ENCODE data around the gene DCPS.

Gene DCPS

GRCh38 chr11:126337126-126337473 is 33.2 kb downstream of the DCPS start:
- Histone ChIP-seq H3K27ac (ENCODE audit: low read depth, low read length, poor library complexity, severe bottlenecking) (no peak overlapping the region), H3K36me3 (ENCODE audit: insufficient read depth, low read length) (peaks cover 59% of the 10 kb centered on the region), H4K20me1 (ENCODE audit: insufficient read depth, low read length) (no peaks in the 10 kb centered on the region), H3K4me1 (ENCODE audit: insufficient read depth, low read length, severe bottlenecking) (no peaks in the 10 kb centered on the region), H3F3A (ENCODE audit: insufficient read depth, low read length) (no peaks in the 10 kb centered on the region), H3K9me3 (ENCODE audit: low read length) (no peaks in the 10 kb centered on the region), H3K9me2 (ENCODE audit: low read depth, low read length) (no peaks in the 10 kb centered on the region), H2AFZ (ENCODE audit: low read length) (no peak overlapping the region), H3K4me3 (ENCODE audit: low read depth, low read length, poor library complexity, severe bottlenecking) (no peak overlapping the region), H3K4me2 (ENCODE audit: low read length) (no peak overlapping the region), H3K9ac (ENCODE audit: low read length) (no peak overlapping the region), H3K27me3 (ENCODE audit: insufficient read depth, low read length) (no peaks in the 10 kb centered on the region), H3K79me2 (ENCODE audit: insufficient read depth, low read length) (no peaks in the 10 kb centered on the region)
- TF ChIP-seq EZH2 (IDR thresholded peaks at IDR 0.05; ENCODE audit: borderline replicate concordance, low read length) (no peak), CTCF (IDR thresholded peaks at IDR 0.05; ENCODE audit: low read length) (no peak)

GRCh38 chr11:126337474-126338241 is 33.8 kb downstream of the DCPS start:
- Histone ChIP-seq H2AFZ (ENCODE audit: low read length) (no peak overlapping the region), H3K9me2 (ENCODE audit: low read depth, low read length) (no peaks in the 10 kb centered on the region), H3K79me2 (ENCODE audit: insufficient read depth, low read length) (no peaks in the 10 kb centered on the region), H3F3A (ENCODE audit: insufficient read depth, low read length) (no peaks in the 10 kb centered on the region), H3K4me3 (ENCODE audit: low read depth, low read length, poor library complexity, severe bottlenecking) (no peak overlapping the region), H3K4me1 (ENCODE audit: insufficient read depth, low read length, severe bottlenecking) (no peaks in the 10 kb centered on the region), H3K9me3 (ENCODE audit: low read length) (no peaks in the 10 kb centered on the region), H3K9ac (ENCODE audit: low read length) (no peak overlapping the region), H3K27ac (ENCODE audit: low read depth, low read length, poor library complexity, severe bottlenecking) (no peak overlapping the region), H3K36me3 (ENCODE audit: insufficient read depth, low read length) (peaks cover 54% of the 10 kb centered on the region), H3K27me3 (ENCODE audit: insufficient read depth, low read length) (no peaks in the 10 kb centered on the region), H3K4me2 (ENCODE audit: low read length) (no peak overlapping the region), H4K20me1 (ENCODE audit: insufficient read depth, low read length) (no peaks in the 10 kb centered on the region)
- TF ChIP-seq EZH2 (IDR thresholded peaks at IDR 0.05; ENCODE audit: borderline replicate concordance, low read length): no peak
- no peak for TF ChIP-seq CTCF (IDR thresholded peaks at IDR 0.05; ENCODE audit: low read length)

GRCh38 chr11:126338346-126339055 is 34.6 kb downstream of the DCPS start:
- TF ChIP-seq CTCF (IDR thresholded peaks at IDR 0.05; ENCODE audit: low read length): no peak
- TF ChIP-seq EZH2 (IDR thresholded peaks at IDR 0.05; ENCODE audit: borderline replicate concordance, low read length): no peak
- Histone ChIP-seq H3K4me1 (ENCODE audit: insufficient read depth, low read length, severe bottlenecking) (no peaks in the 10 kb centered on the region), H3K4me2 (ENCODE audit: low read length) (no peak overlapping the region)

More at GRCh38 chr11:126338346-126339055, 34.6 kb downstream of the DCPS start:
- Histone ChIP-seq H3K4me3 (ENCODE audit: low read depth, low read length, poor library complexity, severe bottlenecking) (no peak overlapping the region), H3F3A (ENCODE audit: insufficient read depth, low read length) (no peaks in the 10 kb centered on the region), H3K9ac (ENCODE audit: low read length) (no peak overlapping the region), H2AFZ (ENCODE audit: low read length) (no peak overlapping the region), H4K20me1 (ENCODE audit: insufficient read depth, low read length) (no peaks in the 10 kb centered on the region), H3K27ac (ENCODE audit: low read depth, low read length, poor library complexity, severe bottlenecking) (no peak overlapping the region), H3K79me2 (ENCODE audit: insufficient read depth, low read length) (no peaks in the 10 kb centered on the region), H3K27me3 (ENCODE audit: insufficient read depth, low read length) (no peaks in the 10 kb centered on the region), H3K9me3 (ENCODE audit: low read length) (no peaks in the 10 kb centered on the region), H3K9me2 (ENCODE audit: low read depth, low read length) (no peaks in the 10 kb centered on the region), H3K36me3 (ENCODE audit: insufficient read depth, low read length) (peaks cover 53% of the 10 kb centered on the region; the same call in 1 of the 2 replicates)

Measured in OCI-LY1 (cell line).